Activated T-helper 1 cell treated with Interleukin-2 at 50 U/mL for 16 hours (primary cell): Measurements from ENCODE around the gene TMEM59L.

Experiments used
- DNase-seq: peaks from one replicate; pipeline ENCODE4 v3.0.0-alpha.2; 2020; ENCODE audit warnings: low read depth

Gene TMEM59L

DNA sequence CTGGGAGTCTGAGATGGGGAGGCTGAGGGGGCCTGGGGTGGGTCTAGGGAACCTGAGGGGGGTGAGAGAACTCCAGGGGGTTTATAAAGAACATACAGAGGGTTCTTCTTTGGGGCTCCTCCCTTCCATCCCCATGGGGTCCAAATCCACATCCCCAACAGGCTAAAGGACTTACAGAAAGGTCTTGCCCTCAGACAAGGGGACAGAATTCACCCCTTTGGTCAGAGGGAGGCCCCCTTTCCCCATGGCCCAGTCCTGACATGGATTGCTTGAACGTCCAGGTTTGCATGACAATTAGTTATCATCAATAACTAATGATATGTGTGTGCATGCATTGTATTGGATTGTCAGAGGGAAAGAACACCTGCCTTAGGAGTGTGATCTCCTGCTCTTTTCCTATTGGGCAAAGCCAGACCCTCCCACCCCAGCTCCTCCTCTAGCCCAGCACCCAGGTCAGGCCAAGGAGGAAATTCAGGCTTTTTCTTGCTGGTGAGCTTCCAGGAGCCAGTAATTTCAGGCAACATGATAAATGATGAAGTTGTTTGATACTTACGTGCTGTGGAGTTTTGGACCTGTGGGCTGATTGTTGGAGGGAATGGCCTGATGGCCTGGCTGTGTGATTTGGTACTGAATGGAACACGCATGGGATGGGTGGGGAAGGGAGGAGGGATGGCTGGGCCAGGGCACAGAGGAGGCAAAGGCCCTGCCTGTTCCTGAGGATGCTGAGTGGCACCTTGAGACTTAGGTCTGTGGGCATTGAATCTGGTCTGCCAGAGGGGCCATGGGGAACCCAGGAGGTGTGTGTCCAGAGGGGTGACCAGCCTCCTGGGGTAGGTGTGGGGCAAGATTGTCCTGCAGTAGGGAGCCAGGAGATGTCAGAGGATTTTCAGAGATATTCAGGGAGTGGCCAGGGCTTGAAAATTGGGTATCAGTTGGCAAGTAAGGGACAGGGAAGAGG, 25.3 kb downstream of the TMEM59L start:
- no peak for DNase-seq

DNA sequence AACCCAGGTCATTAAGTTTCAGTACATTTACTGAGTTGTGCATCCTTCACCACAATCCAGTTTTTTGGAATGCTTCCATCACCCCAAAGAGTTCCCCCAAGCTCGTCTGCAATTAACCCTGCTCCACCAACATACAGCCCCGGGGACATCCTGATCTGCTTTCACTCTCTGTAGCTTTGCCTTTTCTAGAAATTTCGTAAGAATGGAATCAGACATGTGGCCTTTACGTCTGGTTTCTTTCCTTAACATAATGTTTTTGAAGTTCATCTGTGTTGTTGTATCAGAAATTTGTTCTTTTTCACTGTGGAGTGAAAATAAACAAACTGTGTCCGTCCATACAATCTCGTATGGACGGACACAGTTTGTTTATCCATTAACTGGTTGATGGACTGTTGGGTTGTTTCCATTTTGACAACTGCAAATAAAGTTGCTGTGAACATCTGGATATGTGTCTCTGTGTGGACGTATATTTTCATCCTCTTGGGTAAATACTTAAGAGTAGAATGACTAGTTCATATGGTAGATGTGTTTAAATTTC, 27.1 kb downstream of the TMEM59L start:
- no peak for DNase-seq

DNA sequence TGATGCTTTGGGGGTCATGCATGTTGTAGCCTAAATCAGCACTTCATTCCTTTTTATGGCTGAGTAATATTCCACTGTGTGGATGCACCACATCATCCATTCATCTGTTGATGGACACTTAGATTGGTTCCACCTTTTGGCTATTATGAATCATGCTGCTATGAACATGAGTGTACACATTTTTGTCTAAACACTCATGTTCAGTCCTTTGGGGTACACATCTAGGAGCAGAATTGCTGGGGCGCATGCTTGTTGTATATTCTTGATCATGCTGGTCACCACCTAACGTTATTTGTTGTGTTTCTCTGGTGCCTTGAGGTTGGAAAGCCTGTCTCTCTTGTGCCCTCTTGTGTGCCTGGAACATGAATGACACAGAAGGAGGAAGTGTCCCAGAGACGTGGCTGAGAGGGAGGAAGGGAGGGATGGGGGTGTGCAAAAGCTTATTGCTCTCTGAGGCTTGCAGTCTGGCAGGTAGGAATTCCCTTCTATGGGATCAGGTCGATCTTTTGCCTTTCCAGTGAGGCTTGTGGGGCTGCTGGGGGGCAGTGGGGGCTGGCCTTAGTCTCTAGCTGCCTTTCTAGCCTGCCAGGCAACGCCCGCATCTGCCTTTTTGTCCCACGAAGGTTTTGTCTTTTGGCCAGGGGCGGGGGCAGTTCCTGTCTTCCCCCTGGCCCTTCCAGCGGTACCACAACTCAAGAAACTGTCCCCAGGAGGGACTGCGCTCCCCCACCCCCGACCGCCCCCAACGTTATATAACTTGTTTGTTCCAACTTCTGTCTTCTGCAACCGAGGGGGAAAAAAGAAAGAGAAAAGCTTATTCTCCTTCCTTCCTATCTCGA, 31.7 kb downstream of the TMEM59L start:
- no peak for DNase-seq

GRCh38 chr19:18645035-18645511, 32.4 kb downstream of the TMEM59L start:
- no peak for DNase-seq

DNA sequence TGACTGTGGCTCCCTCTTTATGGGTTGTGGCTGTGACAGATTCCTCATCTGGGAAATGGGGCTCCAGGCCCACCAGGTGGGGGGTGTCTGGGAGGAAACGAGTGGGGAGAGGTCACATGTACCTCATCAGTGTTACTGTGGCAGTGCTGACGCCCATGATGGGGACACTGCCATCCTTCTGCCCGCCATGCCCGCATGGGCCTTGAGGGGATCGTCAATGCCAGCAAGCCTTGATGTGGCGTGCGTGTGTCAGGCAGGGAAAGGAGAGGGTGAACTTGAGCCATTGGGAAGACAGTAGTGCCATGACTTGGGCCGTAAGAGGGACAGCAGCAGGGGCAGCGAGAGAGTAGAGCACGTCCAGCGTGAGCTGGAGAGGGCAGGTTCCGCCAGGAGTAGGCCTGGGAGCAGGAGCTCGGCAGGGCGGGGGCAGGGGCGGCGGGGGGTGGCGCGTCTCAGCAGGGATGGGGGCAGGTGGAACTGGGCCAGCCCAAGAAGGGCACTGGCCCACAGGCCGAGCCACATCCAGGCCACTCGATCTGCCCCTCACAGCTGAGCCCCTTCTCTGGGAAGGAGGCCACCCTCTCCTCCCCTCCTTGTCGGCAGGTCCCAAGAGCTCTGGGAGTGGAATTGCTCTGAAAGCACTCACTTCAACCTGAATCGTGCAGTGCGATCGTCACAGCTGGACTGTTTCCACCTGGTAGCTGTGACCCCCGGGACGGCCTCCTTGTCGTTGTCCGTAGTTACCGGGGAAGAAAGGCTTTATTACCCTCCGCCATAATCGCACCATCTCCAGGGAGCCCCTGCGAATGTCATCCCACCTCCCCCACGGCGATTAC, 34.1 kb downstream of the TMEM59L start:
- DNase-seq = no peak

GRCh38 chr19:18647371-18647767, 34.7 kb downstream of the TMEM59L start:
- DNase-seq = no peak

- DNase-seq = no peak
Measured at GRCh38 chr19:18647807-18648206, 35.1 kb downstream of the TMEM59L start.

DNA sequence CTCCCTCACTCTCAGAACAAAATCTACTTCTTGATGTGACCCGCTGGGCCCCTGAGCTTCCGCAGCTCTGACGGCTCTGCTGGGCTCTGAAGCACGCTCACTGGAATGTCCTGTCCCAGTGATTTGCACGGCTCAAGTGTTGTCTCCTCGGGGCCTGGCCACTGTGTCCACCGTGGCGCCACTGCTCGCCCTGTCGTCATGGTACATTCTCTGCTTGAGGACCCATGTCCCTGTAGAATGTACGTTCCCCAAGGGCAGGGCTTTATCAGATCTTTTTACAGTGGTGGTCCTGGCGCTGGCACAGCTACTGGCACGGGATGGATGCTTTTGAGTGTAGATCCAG, 36.3 kb downstream of the TMEM59L start:
- no peak for DNase-seq

DNA sequence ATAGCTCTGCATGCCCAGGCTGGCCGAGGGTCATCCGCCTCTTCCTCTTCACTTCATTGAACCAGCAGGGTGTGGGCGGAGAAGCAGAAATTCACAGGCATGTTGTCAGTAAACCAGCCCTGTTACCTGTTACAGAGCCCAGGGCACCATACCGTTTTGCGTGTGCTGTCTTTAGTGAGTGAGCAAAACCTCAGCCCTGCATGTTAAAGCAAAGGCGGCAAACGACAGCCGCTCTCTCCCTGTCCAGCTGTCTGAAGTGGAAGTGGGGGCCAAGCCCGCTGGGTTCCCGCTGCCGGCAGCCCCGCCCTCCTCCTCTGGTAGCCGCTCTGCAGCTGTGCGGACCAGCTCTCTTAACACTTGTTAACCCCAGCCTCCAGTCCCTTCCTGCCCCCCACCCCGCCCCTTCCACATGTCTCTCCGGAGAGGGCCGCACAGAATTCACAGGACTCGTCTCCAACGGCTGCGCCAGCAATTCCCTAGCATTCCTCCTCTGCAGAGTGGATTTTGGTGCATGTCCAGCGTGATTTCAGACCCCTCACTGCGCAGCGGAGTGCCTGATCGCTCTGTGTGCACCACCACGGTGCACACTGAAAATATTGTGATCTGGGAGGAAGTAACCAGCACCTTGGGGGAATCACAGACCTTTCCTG, 36.8 kb downstream of the TMEM59L start:
- DNase-seq = no peak

GRCh38 chr19:18650021-18650390, 37.3 kb downstream of the TMEM59L start:
- no peak for DNase-seq

DNA sequence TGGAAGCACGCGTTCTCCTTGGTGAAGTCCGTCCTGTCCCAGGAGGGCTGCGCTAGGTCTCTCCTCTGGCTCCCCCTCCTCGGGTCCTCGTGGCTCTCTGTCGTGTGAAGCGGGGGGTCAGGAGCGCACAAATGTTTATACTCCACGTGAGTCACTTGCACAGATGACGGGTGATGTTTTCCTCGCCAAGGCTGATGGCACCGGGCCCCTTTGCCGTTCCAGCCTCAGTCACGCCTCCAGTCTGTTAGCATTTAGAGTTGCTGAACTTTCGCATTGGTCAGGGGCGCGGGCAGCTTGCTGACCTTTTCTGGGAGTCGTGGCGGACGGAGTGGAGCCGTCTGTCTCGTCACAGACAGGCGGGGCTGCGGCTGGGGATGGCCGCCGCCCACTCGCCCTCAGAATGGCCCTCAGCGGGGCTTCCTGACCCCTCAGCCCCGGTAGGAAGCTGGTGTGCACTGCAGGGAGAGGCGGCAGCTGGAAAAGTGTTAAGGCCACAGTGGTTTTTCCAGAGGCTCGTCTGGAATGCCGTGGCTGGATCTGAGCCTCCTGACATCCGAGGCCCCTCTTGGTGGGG, 37.9 kb downstream of the TMEM59L start:
- DNase-seq = no peak

DNA sequence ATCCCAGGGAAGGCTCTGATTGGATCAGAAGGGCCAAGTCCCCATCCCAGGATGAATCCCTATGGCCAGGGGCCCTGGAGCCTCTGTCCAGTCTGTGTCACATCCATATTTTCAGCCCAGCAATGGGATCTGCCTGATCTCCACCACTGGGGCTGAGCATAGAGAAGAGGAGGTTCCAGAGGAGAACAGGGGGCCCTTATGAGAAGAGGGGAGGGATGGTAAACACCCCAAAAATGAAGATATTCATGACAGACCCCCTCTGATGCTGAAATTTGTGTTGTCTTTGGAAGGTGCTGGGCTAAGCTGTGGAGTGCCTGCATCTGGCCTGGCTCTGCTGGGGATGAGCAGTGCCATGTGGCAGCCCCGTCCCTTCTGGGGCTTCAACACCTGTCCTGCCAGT, 38.6 kb downstream of the TMEM59L start:
- no peak for DNase-seq

GRCh38 chr19:18651733-18652132, 39.1 kb downstream of the TMEM59L start:
- no peak for DNase-seq

DNA sequence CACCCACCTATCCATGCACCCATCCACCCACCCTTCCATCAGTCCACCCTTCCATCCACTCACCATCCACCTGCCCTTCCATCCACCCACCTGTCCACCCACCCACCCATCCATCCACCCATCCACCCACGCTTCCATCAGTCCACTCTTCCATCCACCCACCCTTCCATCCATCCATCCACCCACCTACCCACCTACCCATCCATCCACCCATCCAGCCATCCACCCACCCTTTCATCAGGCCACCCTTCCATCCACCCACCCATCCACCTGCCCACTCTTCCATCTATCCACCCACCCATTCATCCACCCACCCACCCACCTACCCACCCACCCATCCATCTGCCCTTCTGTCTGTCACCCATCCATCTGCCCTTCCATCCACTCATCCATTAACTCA, 41.2 kb downstream of the TMEM59L start:
- DNase-seq = no peak

DNA sequence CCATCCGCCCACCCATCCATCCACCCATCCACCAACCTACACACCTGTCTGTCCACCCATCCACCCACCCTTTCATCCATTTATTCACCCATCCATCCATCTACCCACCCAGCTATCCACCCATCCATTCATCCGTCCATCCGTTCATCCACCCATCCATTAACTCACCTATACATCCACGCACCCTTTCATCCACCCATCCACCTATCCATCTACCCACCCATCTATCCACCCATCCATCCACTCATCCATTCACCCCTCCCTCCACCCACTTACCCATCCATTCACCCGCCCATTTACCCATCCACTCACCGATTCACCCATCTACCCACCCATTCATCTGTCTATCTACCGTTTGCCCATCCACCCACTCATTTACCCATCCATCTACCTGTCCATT, 41.8 kb downstream of the TMEM59L start:
- no peak for DNase-seq

DNA sequence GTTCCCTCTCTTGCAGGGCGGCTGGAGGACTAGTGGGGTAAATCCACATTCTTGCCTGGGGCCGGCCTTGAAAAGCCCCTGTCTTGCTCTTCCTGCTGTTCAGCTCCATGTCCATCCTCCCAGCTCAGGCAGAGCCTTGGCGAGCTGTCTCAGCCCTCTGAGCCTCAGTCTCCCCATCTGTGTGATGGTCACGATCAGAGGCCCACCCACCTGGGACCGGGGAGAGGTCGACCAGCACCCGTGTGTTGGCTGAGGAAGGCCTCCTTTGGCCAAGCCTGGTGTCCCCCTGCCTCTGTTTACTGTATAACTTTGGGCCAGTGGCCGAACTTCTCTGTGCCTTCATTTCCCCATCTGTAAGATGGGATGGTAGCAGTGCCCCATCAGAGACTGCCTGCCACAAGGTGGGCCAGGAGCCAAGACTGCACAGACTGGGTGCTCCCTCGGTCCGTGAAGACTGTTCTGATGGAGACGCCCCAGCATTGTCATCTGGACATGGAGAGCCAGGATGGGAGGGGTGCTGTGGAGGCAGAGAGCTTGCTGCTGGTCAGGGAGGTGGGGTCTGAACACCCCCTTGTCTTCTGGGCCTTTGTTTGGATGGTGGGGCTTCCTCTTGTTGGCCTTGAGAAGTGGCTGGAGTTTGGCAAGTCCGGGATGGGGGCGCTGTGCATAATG, 42.6 kb downstream of the TMEM59L start:
- DNase-seq = no peak

- no peak for DNase-seq
Measured at GRCh38 chr19:18656337-18657086, 43.8 kb downstream of the TMEM59L start.

- no peak for DNase-seq
Measured at GRCh38 chr19:18657590-18658365, 45.1 kb downstream of the TMEM59L start.

- no peak for DNase-seq
Measured at GRCh38 chr19:18658366-18658855, 45.7 kb downstream of the TMEM59L start.
